ENCODE results near the gene UBE2E2. TPM values are rescaled to one million over a fixed set of nuclear protein-coding genes. Genes with fewer than 3 reads are reported as not detected.

Gene UBE2E2
- polyA plus RNA-seq, 1 donor from 2014 or later: 19.8 TPM

DNA sequence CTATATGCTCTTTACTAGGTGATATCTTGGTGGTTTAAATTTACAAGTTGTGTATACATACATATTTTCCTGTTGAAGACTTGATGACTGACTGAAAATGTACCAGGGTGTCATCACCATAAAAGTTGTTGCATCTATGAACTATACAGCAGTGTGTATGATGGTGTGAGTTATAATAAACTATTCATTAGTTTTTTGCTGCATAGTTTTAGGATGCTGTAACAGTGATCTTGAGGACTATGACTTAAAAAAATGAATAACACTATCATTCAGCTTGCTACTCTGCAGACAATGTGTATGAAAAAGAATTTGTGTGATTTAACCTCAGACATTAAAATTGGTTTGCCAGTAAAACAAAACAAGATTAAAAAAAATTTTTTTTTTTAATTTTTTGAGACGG lies 49.0 kb downstream of the UBE2E2 start:
- Histone ChIP-seq H3K36me3 (ENCODE audit: insufficient read depth, low read length) (no peaks in the 10 kb centered on the region), H4K20me1 (ENCODE audit: insufficient read depth) (no peaks in the 10 kb centered on the region), H3K9ac (ENCODE audit: low read length) (no peak overlapping the region), H3K27ac (ENCODE audit: low read length) (no peak overlapping the region), H3K4me2 (ENCODE audit: low read length) (no peak overlapping the region), H3K27me3 (ENCODE audit: insufficient read depth, low read depth, low read length) (no peaks in the 10 kb centered on the region), H3K9me3 (ENCODE audit: low read length) (no peaks in the 10 kb centered on the region), H2AFZ (ENCODE audit: low read depth, low read length) (no peak overlapping the region), H3K9me2 (ENCODE audit: insufficient read depth, low read length) (no peaks in the 10 kb centered on the region), H3K4me3 (ENCODE audit: low read length) (no peak overlapping the region), H3F3A (ENCODE audit: insufficient read depth, low read length, poor library complexity, severe bottlenecking) (no peaks in the 10 kb centered on the region), H3K79me2 (replicated peaks; ENCODE audit: insufficient read depth, low read length) (no peaks in the 10 kb centered on the region)
- TF ChIP-seq, protein P1, sequence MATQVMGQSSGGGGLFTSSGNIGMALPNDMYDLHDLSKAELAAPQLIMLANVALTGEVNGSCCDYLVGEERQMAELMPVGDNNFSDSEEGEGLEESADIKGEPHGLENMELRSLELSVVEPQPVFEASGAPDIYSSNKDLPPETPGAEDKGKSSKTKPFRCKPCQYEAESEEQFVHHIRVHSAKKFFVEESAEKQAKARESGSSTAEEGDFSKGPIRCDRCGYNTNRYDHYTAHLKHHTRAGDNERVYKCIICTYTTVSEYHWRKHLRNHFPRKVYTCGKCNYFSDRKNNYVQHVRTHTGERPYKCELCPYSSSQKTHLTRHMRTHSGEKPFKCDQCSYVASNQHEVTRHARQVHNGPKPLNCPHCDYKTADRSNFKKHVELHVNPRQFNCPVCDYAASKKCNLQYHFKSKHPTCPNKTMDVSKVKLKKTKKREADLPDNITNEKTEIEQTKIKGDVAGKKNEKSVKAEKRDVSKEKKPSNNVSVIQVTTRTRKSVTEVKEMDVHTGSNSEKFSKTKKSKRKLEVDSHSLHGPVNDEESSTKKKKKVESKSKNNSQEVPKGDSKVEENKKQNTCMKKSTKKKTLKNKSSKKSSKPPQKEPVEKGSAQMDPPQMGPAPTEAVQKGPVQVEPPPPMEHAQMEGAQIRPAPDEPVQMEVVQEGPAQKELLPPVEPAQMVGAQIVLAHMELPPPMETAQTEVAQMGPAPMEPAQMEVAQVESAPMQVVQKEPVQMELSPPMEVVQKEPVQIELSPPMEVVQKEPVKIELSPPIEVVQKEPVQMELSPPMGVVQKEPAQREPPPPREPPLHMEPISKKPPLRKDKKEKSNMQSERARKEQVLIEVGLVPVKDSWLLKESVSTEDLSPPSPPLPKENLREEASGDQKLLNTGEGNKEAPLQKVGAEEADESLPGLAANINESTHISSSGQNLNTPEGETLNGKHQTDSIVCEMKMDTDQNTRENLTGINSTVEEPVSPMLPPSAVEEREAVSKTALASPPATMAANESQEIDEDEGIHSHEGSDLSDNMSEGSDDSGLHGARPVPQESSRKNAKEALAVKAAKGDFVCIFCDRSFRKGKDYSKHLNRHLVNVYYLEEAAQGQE (IDR thresholded peaks at IDR 0.05; ENCODE audit: borderline replicate concordance): no peak
- TF ChIP-seq EZH2 (IDR thresholded peaks at IDR 0.05; ENCODE audit: borderline replicate concordance, insufficient read depth, low read length, poor library complexity, severe bottlenecking) (no peak), MXI1 (conservative IDR thresholded peaks at IDR 0.05; ENCODE audit: poor library complexity, severe bottlenecking) (no peak), TAF1 (IDR thresholded peaks at IDR 0.05; ENCODE audit: low read depth) (no peak), RAD21 (conservative IDR thresholded peaks at IDR 0.05) (no peak), SMC3 (conservative IDR thresholded peaks at IDR 0.05; ENCODE audit: poor library complexity) (no peak), EP300 (conservative IDR thresholded peaks at IDR 0.05; ENCODE audit: poor library complexity, severe bottlenecking) (no peak), POLR2AphosphoS5 (IDR thresholded peaks at IDR 0.05) (no peak)
- TF ChIP-seq, protein P2, sequence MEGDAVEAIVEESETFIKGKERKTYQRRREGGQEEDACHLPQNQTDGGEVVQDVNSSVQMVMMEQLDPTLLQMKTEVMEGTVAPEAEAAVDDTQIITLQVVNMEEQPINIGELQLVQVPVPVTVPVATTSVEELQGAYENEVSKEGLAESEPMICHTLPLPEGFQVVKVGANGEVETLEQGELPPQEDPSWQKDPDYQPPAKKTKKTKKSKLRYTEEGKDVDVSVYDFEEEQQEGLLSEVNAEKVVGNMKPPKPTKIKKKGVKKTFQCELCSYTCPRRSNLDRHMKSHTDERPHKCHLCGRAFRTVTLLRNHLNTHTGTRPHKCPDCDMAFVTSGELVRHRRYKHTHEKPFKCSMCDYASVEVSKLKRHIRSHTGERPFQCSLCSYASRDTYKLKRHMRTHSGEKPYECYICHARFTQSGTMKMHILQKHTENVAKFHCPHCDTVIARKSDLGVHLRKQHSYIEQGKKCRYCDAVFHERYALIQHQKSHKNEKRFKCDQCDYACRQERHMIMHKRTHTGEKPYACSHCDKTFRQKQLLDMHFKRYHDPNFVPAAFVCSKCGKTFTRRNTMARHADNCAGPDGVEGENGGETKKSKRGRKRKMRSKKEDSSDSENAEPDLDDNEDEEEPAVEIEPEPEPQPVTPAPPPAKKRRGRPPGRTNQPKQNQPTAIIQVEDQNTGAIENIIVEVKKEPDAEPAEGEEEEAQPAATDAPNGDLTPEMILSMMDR (IDR thresholded peaks at IDR 0.05; ENCODE audit: poor library complexity, severe bottlenecking): no peak

DNA sequence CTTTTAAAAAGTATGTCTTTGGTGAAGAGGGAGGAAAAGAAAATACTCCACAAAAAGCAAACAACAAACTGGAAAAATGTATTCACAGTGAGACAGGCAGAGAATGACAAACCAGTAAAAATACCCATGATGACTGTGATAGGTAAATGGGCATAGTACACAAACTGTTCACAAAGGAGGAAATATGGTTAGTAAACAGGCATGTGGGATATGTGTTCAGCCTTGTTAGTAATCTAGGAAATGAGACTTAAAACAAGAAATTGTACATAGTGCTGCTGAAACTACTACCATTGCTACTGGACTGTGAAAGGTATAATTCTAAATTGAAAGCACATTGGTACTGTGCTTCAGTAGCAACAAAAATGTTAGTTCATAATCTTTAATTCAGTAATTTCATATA lies 50.1 kb downstream of the UBE2E2 start:
- no peaks in the 10 kb centered on the region for H4K20me1 ChIP-seq (ENCODE audit: insufficient read depth)
- H3K9me2 ChIP-seq (ENCODE audit: insufficient read depth, low read length): no peaks in the 10 kb centered on the region
- no peak overlapping the region for H2AFZ ChIP-seq (ENCODE audit: low read depth, low read length)
- no peak overlapping the region for H3K27ac ChIP-seq (ENCODE audit: low read length)
- no peak overlapping the region for H3K4me3 ChIP-seq (ENCODE audit: low read length)
- H3K36me3 ChIP-seq (ENCODE audit: insufficient read depth, low read length): no peaks in the 10 kb centered on the region
- no peaks in the 10 kb centered on the region for H3K9me3 ChIP-seq (ENCODE audit: low read length)
- H3K9ac ChIP-seq (ENCODE audit: low read length): no peak overlapping the region
- no peak overlapping the region for H3K4me2 ChIP-seq (ENCODE audit: low read length)
- no peaks in the 10 kb centered on the region for H3K27me3 ChIP-seq (ENCODE audit: insufficient read depth, low read depth, low read length)
- TF ChIP-seq TAF1 (IDR thresholded peaks at IDR 0.05; ENCODE audit: low read depth) (no peak), POLR2AphosphoS5 (IDR thresholded peaks at IDR 0.05) (no peak), MXI1 (conservative IDR thresholded peaks at IDR 0.05; ENCODE audit: poor library complexity, severe bottlenecking) (no peak), SMC3 (conservative IDR thresholded peaks at IDR 0.05; ENCODE audit: poor library complexity) (no peak), EP300 (conservative IDR thresholded peaks at IDR 0.05; ENCODE audit: poor library complexity, severe bottlenecking) (no peak)
- TF ChIP-seq, protein P2 (IDR thresholded peaks at IDR 0.05; ENCODE audit: poor library complexity, severe bottlenecking): no peak
- no peaks in the 10 kb centered on the region for H3F3A ChIP-seq (ENCODE audit: insufficient read depth, low read length, poor library complexity, severe bottlenecking)
- no peaks in the 10 kb centered on the region for H3K79me2 ChIP-seq (replicated peaks; ENCODE audit: insufficient read depth, low read length)
